ENCODE results near the gene IER3.
A peak's percentile ranks its signal among the peaks of the same experiment; 100 is the strongest.

Gene IER3

DNA sequence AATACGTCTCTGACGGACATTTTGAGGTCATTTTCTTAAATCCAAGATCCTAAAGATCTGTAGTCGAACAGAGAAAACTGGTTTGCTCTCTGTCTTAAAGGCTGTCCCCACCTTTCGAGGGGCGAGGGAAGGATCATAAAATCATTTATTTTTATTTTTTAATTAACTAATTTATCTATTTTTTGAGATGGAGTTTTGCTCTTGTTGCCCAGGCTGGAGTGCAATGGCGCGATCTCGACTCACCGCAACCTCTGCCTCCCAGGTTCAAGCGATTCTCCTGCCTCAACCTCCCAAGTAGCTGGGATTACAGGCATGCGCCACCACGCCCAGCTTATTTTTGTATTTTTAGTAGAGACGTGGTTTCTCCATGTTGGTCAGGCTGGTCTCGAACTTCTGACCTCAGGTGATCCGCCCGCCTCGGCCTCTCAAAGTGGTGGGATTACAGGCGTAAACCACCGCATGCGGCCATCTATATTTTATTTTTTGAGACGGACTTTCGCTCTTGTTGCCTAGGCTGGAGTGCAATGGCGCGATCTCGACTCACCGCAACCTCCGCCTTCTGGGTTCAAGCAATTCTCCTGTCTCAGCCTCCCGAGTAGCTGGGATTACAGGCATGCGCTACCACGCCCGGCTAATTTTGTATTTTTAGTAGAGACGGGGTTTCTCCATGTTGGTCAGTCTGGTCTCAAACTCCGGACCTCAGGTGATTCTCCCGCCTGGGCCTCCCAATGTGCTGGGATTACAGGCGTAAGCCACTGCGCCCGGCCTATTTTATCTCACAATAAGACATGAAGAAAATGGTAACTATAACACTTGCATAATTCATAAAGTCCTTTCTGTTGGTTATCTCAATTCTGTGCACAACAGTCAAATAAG is 26.3 kb downstream of the IER3 start:
- peak overlapping the region; percentile 17 to 63 (median 59) for H3K4me3 ChIP-seq
- H3K27ac ChIP-seq: peak overlapping the region in 20 of 21 experiments; percentile 4 to 98 (median 84)

DNA sequence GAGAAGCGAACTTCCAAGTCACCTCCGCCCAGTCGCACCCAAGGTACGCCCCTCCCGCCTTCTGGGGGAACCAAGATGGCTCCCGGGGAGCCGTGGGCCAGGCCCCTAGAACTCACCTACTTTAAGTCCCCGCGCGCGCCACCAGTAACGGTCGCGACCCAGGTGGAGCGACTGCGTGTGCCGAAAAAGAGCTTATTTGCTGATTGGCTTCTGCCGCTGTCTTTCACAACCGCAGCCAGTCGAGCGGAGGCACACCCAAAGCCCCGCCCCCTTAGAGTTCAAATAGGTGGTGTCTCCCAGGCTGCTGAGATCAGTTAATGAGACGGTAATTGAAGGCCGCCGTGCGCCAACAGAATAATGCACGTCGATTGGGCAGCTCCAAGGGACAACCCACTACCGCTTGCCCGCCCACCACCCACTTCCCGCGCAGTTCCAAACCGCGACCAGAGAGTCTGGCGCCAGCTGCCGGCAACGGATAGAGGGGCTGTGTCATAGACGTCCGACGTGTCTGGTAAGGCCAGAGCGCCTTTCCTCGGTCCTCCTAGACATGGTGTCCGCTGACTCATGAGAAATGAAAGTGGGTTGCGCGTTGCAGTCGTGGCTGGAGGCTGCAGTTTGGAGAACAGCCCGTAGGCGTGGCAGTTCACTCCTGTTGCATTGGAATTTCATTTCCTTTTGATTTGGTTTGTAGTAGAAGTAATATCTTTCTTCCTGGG is 27.1 kb downstream of the IER3 start, which contains the start of gene MDC1:
TSS of gene MDC1 (minus strand) at position 153 of the 716 bp plus-strand sequence. CDS start 2,106 bp downstream, outside the sequence.
- Histone ChIP-seq H3K27ac (peak within 1 kb of the TSS in 20 of 21 experiments; percentile 77 to 96 (median 87)), H3K4me3 (peak within 1 kb of the TSS; percentile 54 to 63 (median 59))

DNA sequence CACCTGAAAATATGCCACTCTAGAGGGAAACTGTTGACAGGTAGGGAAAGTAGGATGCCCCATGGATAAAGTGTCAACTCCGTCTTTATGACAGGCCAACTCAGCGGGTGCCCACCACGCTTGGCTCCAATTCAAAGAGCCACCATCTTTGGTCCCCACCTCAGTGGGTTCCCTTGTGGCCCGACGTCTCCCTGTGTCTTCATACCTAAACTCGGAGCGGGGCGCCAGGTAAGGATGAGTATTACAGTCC is 27.5 kb downstream of the IER3 start:
- Histone ChIP-seq H3K27ac (peak overlapping the region in 20 of 21 experiments; percentile 70 to 93 (median 86)), H3K4me3 (peak overlapping the region; percentile 54 to 63 (median 59))

DNA sequence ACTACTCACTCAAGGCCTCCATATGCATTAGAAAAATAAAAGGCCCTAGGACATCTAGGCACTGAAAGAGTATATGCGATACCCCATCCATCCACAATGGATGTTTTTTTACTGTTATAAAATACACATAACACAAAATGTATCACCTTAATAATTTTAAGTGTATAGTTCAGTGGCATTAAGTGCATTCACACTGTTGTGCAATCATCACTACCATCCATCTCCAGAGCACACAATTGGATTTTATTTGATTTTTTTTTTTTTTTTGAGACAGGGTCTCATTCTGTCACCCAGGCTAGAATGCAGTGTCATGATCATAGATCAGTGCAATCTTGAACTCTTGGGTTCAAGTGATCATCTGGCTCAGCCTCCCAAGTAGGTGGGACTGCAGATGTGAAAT is 30.1 kb downstream of the IER3 start:
- no peak overlapping the region for H3K4me3 ChIP-seq

DNA sequence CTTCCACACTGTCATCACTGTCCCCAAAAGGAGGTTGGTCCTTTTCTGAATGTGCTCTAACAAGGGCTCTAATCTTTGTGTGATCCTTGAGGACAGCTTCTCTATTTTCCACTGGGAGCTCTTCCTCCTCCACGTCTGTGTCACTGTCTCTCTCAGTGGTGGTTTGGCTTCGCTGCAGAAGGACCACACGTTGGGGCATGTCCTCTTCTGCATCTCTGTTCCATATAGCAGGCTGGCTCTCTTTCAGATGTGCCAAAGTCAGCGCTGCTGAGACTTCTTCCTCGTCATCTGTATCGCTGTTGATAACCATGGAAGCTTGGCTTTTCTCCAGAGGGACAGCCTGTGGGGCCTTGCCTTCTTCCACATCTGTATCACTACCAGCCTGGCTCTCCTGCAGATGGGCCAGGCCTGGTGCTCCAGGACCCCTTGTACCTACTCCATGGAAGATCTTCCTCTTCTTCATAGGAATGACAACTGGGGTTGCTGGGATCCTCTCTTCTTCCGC is 31.9 kb downstream of the IER3 start:
- Histone ChIP-seq H3K27ac (peak overlapping the region in 4 of 21 experiments; percentile 19 to 26 (median 22)), H3K4me3 (no peak overlapping the region)

More for the DNA sequence above, 30.1 kb downstream of the IER3 start:
- no peak overlapping the region for H3K27ac ChIP-seq

DNA sequence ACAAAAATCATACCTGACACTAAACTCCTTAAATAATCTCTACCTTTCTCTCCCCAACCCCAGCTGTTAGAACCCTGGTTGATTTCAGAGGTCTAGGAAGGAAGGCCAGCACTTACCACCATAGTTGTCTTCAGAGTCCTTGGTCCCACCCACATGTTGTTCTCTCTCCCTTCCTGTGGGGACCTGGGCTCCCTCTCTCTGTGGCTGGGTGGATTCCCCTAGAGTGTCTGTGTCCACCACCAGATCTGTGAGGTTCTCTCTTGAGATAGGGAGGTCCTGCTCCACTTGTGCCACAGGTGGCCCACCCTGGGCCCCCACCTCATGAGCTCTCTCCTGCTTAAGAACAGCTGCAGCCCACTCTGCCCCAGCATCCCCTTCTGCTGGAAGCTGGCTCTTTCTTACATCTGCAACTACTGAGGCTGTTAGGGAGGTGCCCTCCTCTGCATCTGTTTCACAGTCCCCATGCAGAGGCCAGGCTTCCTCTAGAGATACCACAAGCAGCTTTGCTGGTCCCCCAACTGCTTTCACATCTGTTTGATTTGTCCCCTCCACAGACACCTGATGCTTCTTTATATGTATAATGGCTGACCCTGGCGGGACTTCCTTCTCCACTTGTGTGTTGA is 32.5 kb downstream of the IER3 start:
- no peak overlapping the region for H3K4me3 ChIP-seq

DNA sequence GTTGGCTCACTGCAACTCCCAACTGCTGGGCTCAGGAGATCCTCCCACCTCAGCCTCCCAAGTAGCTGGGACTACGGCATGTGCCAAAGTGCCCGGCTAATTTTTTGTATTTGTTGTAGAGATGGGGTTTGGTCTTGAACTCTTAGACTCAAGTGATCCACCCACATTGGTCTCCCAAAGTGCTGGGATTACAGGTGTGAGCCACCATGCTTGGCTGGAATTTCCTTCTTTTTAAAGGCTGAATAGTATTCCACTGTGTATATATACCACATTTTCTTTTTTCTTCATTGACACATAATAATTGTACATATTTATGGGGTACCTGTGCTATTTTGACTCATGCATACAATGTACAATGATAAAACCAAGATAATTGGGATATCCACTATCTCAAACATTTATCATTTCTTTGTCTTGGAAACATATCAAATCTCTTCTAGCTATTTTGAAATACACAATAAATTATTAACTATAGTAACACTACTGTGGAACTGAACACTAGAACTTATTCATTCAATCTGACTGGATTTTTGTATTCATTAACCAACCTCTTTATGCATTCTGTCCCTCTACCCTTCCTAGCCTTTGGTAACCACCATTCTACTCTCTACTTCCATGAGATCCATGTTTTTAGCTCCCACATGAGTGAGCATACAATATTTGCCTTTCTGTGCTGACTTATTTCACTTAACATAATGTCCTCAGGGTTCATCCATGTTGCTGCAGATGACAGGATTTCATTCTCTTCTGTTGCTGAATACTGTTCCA is 35.1 kb downstream of the IER3 start:
- H3K27ac ChIP-seq: no peak overlapping the region
- no peak overlapping the region for H3K4me3 ChIP-seq

More for the DNA sequence above, 32.5 kb downstream of the IER3 start:
- H3K27ac ChIP-seq: peak overlapping the region in 3 of 21 experiments; percentile 20 to 26 (median 24)

DNA sequence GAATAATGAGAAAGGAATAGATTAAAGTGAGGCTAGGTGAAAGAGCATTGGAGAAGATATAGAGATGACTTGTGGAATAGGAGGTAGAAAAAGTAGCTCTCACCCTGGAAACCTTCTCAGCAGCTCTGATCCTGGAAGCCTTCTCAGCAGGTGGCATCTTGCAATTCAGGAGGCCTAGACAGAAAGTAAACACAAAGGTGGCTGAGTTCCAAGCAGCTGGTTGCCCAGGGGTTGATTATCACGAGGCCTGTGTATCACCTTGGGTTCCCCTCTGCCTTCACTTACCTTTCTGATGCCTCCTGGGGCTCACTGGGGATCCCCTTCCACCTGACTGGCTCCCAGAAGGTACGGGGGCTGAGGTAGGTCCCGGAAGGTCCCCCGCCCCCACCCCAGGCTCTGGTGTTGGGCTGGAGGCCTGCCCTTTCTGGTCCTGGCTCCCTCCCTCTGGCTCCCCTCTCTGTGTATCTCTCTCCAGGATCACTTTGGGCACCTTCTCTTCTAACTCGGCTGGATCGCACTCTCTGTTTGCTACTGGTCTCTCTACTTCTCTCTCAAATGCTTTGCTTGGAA is 37.0 kb downstream of the IER3 start:
- no peak overlapping the region for H3K4me3 ChIP-seq
- H3K27ac ChIP-seq: peak overlapping the region in 1 of 21 experiments; percentile 58

DNA sequence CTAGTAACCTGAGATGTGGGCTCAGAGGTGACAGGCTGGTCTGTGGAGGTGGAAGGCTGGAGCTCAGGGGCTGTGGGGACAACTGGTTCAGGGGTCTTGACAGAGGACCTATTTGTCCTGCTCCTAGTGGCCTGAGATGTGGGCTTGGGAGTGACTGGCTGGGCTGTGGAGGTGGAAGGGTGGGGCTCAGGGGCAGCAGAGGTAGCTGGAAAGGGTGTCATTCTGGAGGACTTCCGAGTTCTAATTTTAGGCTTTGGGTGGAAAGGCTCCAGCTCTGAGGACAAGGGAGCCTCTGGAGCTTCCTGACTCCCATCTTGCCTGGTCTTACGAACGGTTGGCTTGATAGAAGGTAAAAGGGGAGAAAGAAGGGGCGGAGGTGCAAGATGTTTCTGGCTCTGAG is 38.7 kb downstream of the IER3 start:
- peak overlapping the region in 1 of 21 experiments; percentile 65 for H3K27ac ChIP-seq

DNA sequence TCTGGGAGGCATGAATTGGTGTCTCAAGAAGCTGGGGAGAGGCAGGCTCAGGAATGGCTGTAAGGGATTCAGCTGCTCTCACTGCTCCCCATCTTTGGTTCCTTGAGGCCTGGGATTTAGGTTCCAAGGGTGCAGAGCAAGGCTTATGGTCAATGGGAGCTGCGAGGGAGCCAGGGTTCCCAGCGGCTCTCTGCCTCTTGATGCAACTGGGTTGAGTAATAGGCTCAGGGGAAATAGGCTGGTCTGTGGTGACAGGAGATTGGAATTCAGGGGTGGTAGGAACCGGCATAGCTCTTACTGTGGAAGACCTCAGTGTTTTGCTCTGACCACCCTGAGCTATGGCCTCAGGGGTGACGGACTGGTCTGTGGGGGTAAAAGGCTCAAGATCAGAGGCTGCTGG is 40.5 kb downstream of the IER3 start:
- H3K27ac ChIP-seq: no peak overlapping the region
- no peak overlapping the region for H3K4me3 ChIP-seq

More for the DNA sequence above, 38.7 kb downstream of the IER3 start:
- no peak overlapping the region for H3K4me3 ChIP-seq

DNA sequence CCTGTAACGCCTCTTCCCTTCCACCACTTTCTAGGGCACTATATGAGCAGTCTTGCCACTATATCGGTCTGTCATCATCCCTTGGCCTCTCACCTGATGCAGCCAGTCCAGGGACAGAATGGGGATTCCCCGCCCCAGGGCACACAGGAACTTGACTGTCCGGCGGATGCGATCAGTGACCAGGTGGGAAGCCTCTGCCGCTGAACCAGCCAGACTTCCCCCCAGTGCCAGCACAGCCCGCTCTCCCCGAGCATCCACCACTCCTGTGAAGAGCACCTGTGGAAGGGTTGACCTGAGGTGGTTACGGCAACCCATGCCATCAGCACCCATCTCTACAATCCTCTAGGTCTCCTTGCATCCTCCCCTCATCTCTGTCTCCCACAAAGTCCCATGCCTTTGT is 41.3 kb downstream of the IER3 start:
- H3K27ac ChIP-seq: no peak overlapping the region
- H3K4me3 ChIP-seq: no peak overlapping the region

DNA sequence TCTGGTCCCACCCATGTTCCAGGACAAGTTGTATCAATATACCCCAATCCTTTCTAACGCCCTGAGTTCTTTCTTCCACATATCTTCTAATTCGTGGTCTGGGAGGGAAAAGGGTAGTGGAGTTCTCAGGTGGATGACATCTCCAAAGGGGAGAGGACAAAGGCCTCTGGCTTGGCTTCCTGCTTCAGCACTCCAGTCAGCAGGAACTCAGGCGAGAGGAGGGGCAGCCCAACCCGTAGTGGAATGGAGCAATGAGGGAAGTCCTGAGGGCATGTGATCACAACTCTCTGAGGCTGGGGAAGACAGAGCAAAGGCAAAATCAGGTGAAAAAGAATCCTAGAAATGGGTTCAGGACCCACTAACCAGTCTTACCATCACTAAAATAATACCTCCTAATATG is 44.0 kb downstream of the IER3 start:
- Histone ChIP-seq H3K27ac (no peak overlapping the region), H3K4me3 (no peak overlapping the region)

DNA sequence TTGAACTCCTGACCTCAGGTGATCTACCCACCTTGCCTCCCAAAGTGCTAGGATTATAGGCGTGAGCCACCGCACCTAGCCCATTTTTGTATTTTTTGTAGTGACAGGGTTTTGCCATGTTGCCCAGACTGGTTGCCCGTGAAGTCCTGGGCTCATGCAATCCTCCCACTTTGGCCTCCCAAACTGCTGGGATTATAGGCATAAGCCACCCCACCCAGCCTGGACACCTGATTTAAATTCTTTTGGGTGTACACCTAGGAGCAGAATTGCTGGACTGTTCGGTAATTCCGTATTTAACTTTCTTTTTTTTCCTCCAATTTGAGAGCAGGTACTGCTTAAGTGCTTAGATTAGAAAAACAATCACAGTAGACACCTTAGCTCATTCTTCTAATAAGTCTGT is 47.9 kb downstream of the IER3 start:
- Histone ChIP-seq H3K27ac (no peak overlapping the region), H3K4me3 (no peak overlapping the region)
